ENCODE measurements around the gene CAV3.
"Not testable (repeated sequence)": the region's sequence is repeated elsewhere in the genome, so short reads cannot be mapped to it uniquely, and the experiment has no call there.

CAV3 gene

DNA sequence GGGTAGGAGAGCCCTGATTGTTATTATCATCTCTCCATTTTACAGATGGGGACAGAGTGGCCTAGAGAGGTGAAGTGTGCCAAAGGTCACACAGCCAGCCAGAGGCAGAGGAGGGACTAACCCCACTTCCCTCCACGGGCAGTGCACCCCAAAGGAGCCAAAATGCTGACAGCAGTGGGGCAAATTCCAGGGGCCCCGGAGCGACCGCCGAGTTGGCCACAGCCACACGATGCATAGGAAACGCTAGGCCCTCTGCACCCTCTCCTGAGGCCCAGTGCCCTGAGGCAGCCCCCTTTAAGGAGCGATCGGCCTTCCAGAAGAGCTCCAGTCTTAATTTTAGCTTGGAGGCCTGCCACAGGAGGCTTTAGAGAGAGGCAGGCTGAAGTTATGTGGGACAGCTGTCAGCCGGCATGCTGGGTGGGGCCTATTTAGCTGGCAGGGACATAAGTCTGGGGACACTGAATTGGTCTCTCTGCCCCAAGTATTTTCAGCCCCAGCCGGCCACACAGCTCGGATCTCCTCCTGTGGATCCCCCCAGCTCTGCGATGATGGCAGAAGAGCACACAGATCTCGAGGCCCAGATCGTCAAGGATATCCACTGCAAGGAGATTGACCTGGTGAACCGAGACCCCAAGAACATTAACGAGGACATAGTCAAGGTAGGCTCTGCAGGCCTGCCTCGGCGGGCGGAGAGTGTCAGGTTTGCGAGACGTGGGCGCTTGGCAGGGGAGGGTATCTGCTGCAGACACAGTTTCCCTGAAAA is at the start of gene CAV3:
CAV3 (plus strand) TSS at position 471 of the 763 bp plus-strand sequence; CDS start at position 546, 75 bp downstream.
- no peak for DNase-seq (ENCODE audit: low read depth)

GRCh38 chr3:8684992-8685391 is 48.6 kb upstream of the CAV3 start:
- DNase-seq (ENCODE audit: low read depth) = not testable (repeated sequence)

GRCh38 chr3:8691295-8691694 is 42.3 kb upstream of the CAV3 start:
- not testable (repeated sequence) for DNase-seq (ENCODE audit: low read depth)

GRCh38 chr3:8702560-8702959 is 31.0 kb upstream of the CAV3 start:
- DNase-seq (ENCODE audit: low read depth) = no peak

- no peak for DNase-seq (ENCODE audit: low read depth)
Measured at GRCh38 chr3:8705575-8705974, 28.0 kb upstream of the CAV3 start.

DNA sequence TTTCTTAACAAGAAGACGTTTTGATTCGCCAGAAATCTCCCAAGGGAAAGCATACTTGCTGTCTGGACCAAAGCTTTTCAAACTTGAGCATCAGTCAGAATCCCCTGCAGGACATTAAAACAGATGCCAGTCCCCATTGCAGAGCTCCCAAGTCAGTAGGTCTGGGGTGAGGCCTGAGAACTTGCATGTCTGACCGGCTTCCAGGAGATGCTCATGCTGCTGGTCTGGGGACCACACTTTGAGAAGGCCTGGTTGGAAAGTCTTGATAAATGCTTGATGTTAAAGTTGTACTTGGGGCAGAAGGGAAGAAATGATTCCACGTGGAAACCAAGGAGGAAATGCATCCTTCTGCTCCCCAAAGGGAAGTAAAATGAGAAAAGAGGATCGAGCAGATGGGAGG is 24.3 kb upstream of the CAV3 start:
- no peak for DNase-seq (ENCODE audit: low read depth)

- DNase-seq (ENCODE audit: low read depth) = no peak
Measured at GRCh38 chr3:8709801-8710507, 23.6 kb upstream of the CAV3 start.

GRCh38 chr3:8712045-8712907 is 21.3 kb upstream of the CAV3 start:
- no peak for DNase-seq (ENCODE audit: low read depth)

GRCh38 chr3:8712908-8713255 is 20.7 kb upstream of the CAV3 start:
- no peak for DNase-seq (ENCODE audit: low read depth)

DNA sequence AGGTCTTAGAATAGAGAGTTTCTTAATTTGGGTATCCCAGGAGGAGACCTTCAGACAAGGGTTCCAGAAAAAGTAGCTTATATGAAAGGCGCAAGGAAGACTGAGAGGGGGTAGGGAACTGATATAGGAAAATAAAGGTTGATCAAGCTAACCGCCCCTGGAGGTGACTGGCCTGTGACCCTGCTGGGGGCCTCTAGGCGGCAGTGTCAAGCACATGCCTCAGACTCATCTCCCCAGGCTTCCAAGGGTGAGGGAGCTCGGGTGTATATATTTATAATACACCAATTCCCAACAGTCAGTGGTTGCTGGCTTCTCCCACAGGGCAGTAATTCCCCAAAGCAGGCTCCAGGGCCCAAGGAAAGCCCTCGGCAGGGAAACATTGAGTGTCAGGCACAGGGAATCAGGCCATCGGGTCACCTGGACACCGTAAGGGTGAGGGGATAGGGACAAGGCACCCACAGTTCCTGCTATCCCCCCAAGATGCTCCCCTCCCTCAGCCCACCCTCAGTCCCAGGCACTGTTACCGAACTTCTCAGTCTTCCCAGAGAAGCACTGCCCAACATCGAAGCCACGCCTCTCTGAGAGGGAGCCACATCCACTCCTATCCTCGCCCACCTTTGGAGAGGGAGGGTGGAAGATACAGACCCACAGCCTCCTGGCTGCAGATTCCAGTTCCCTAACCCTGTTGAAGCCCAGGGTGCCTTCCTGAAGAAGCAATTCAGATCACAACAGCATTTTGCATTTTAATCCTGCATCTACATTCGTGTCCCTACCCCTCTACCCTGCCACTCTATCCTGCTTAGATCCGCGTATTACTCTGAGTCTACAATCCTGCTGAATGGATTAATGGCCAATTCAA is 19.5 kb upstream of the CAV3 start:
- no peak for DNase-seq (ENCODE audit: low read depth)

DNA sequence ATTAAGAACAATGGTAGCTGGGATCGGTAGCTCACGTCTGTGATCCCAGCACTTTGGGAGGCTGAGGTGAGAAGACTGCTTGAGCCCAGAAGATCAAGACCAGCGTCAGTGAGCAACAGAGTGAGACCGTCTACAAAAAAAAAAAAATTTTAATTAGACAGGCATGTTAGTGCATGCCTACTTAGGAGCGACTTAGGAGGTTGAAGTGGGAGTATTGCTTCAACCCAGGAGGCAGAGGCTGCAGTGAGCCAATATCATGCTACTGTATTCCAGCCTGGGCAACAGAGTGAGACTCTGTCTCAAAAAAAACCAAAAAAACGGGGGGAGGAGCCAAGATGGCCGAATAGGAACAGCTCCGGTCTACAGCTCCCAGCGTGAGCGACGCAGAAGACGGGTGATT is 17.8 kb upstream of the CAV3 start:
- not testable (repeated sequence) for DNase-seq (ENCODE audit: low read depth)

- no peak for DNase-seq (ENCODE audit: low read depth)
Measured at GRCh38 chr3:8722808-8723207, 10.8 kb upstream of the CAV3 start.

GRCh38 chr3:8723612-8724011 is 10.0 kb upstream of the CAV3 start:
- DNase-seq (ENCODE audit: low read depth) = no peak

DNA sequence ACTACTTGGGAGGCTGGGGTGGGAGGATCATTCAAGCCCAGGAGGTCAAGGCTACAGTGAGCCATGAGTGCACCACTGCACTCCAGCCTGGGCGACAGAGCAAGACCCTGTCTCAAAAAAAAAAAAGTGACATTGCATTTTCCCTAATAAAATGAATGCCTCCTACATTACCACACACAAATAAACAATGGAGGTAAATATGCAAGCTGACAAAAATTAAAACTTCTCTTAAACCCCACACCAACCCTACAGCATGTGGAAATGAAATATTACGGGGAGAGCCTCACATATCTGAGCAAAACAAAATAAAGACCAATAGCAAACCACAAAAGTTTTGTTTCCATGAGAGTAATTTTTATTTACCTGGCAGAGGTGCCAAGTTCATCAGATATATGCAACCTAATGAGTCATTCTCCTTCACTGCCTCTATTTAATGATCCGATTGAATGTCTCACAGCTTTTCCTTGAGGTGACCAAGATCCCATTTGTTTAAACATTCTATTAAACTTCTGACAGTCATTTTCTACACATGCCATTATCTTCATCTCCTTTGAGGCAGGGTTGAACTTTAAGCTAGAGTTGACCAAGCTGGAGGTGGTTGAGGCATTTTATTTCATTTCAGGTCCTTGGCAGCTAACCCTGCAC is 9.4 kb upstream of the CAV3 start:
- no peak for DNase-seq (ENCODE audit: low read depth)

- no peak for DNase-seq (ENCODE audit: low read depth)
Measured at GRCh38 chr3:8727605-8728512, 5.7 kb upstream of the CAV3 start.

GRCh38 chr3:8729479-8729878 is 4.1 kb upstream of the CAV3 start:
- no peak for DNase-seq (ENCODE audit: low read depth)

DNA sequence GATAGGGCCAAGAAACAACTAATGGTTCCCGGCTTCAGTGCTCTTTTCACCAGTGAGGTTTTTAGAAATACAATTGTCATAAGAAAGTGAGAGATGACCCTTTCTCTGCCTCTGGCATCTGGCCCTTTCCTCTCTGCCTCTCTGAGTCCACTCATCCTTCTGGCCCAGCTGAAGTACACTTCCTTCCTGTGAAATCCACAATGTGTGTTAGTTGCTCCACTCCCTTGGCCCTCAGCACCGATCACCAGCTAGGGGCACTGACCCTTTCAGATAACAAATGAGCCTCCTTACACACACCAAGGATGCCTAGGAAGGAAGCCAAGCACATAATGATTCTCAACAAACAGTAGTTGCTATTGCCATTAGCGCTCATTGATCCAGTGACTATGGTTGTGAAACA is 2.9 kb upstream of the CAV3 start:
- no peak for DNase-seq (ENCODE audit: low read depth)

GRCh38 chr3:8732413-8732812 is 1.2 kb upstream of the CAV3 start:
- DNase-seq (ENCODE audit: low read depth) = no peak

- DNase-seq (ENCODE audit: low read depth) = no peak
Measured at GRCh38 chr3:8734137-8734878, 706 bp downstream of the CAV3 start.

Data from activated T-cell treated with anti-CD3 and anti-CD28 coated beads for 1 hour (primary cell).